ENCODE measurements around the gene DNAI7. TPM values are rescaled to one million over a fixed set of nuclear protein-coding genes. Genes with fewer than 3 reads are reported as not detected.

Gene DNAI7
- total RNA-seq, 2 donors from 2014 or later, result 1.5 to 1.6 TPM

DNA sequence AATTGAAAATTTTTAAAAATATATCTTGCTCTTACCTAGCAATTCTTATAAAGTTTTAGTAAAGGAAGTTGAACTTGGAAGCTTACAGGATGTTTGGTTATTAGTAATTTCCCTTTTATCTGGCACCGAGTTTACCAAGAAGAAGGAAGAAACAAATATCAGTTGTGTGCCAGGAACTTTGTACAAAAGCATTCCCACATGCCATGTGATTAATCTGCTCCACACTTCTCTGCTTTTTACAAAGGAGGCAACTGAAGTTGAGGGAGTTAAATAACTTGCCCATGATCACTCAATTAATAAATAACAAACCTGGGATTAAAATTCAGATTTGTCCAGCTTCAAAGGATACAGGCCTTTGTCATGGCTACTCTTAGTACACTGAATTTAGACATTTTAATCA lies 123.6 kb downstream of the DNAI7 start:
- Histone ChIP-seq H3K36me3 (no peaks in the 10 kb centered on the region), H3K4me1 (no peaks in the 10 kb centered on the region), H3K9me3 (no peaks in the 10 kb centered on the region), H3K4me3 (no peak overlapping the region), H3K27ac (no peak overlapping the region), H3K27me3 (no peaks in the 10 kb centered on the region)
- no peak for DNase-seq (ENCODE audit: low spot score)
- TF ChIP-seq CTCF (IDR thresholded peaks at IDR 0.05), result no peak

- no peak overlapping the region for H3K4me3 ChIP-seq
- no peaks in the 10 kb centered on the region for H3K9me3 ChIP-seq
- no peaks in the 10 kb centered on the region for H3K36me3 ChIP-seq
- H3K27me3 ChIP-seq, result no peaks in the 10 kb centered on the region
- TF ChIP-seq CTCF (IDR thresholded peaks at IDR 0.05), result no peak
- H3K4me1 ChIP-seq, result no peaks in the 10 kb centered on the region
- DNase-seq (ENCODE audit: low spot score), result no peak
- no peak overlapping the region for H3K27ac ChIP-seq
Observed at GRCh38 chr12:25069224-25069623, 125.7 kb downstream of the DNAI7 start.

DNA sequence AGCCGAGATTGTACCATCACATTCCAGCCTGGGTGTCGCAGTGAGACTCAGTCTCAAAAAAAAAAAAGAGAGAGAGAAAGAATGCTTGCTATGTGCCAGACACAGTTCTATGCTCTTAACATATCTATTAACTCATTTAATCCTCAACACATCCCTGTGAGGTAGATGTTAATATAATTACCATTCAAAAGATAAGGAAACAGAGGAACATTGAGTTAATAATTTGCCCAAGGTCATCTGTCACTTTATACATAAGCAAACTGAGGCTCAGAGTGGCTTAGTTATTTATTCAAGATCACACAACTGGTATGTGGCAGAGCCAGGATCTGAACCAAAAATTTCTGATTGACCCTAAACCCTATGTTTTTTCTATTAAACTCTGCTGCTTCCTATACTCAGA lies 129.9 kb downstream of the DNAI7 start:
- no peak for DNase-seq (ENCODE audit: low spot score)
- H3K4me1 ChIP-seq, result no peaks in the 10 kb centered on the region
- no peak for TF ChIP-seq CTCF (IDR thresholded peaks at IDR 0.05)
- no peak overlapping the region for H3K4me3 ChIP-seq
- H3K9me3 ChIP-seq, result no peaks in the 10 kb centered on the region
- H3K36me3 ChIP-seq, result no peaks in the 10 kb centered on the region
- H3K27me3 ChIP-seq, result no peaks in the 10 kb centered on the region
- no peak overlapping the region for H3K27ac ChIP-seq

GRCh38 chr12:25063873-25064628 lies 130.9 kb downstream of the DNAI7 start:
- no peak for DNase-seq (ENCODE audit: low spot score)
- Histone ChIP-seq H3K36me3 (no peaks in the 10 kb centered on the region), H3K4me1 (no peaks in the 10 kb centered on the region), H3K9me3 (no peaks in the 10 kb centered on the region), H3K27ac (no peak overlapping the region), H3K27me3 (no peaks in the 10 kb centered on the region), H3K4me3 (no peak overlapping the region)
- TF ChIP-seq CTCF (IDR thresholded peaks at IDR 0.05), result no peak

- Histone ChIP-seq H3K9me3 (no peaks in the 10 kb centered on the region), H3K4me3 (no peak overlapping the region), H3K27me3 (no peaks in the 10 kb centered on the region), H3K27ac (no peak overlapping the region), H3K36me3 (no peaks in the 10 kb centered on the region), H3K4me1 (no peaks in the 10 kb centered on the region)
- no peak for TF ChIP-seq CTCF (IDR thresholded peaks at IDR 0.05)
- DNase-seq (ENCODE audit: low spot score), result no peak
Observed at GRCh38 chr12:25058658-25059058, 136.3 kb downstream of the DNAI7 start.

Other genes with a start within 250 kb of the DNAI7 start
- gene BCAT1, start 246.1 kb downstream of the DNAI7 start, total RNA-seq, result 10 to 100 TPM in 1 of 2 donors, 1 to 10 TPM in 1; 3.4 to 13.1 TPM
- 10 to 100 TPM; 48.7 to 82.4 TPM for gene ETFRF1, start 77 bp upstream of the DNAI7 start, total RNA-seq
- gene KRAS, start 55.8 kb upstream of the DNAI7 start, total RNA-seq, result 1 to 10 TPM; 9.6 to 9.9 TPM

All from right atrium auricular region (tissue), 2 donors.